ENCODE results near the gene CD69. TPM values are rescaled to one million over a fixed set of nuclear protein-coding genes. Genes with fewer than 3 reads are reported as not detected.

Gene CD69
- total and polyA plus RNA-seq, 2 donors (not counting 1 experiment from before 2014, with no cell fraction given) = 45.1 to 997 TPM

DNA sequence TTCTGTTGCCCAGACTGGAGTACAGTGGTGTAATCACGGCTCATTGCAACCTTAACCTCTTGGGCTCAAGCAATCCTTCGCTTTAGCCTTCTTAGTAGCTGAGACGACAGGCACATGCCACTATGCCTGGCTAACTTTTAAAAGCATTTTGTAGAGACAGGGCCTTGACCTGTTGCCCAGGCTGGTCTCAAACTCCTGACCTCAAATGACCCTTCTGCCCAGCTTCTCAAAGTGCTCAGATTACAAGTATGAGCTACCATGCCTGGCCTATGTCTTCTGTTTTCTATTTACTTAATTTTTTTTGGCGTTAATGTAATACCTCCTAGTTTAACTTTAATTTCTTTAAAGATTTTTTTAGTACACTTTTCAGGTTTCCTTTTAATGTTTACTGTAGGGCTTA, 46.0 kb upstream of the CD69 start:
- no peak for DNase-seq
- no peaks in the 10 kb centered on the region for H3K9me3 Mint-ChIP-seq (ENCODE audit: insufficient read depth)
- H3K4me3 Mint-ChIP-seq = no peak overlapping the region
- no peaks in the 10 kb centered on the region for H3K36me3 ChIP-seq (replicated peaks in 1 of 2; ENCODE audit: control extremely low read depth in 1 of 2, control insufficient read depth in 1 of 2, extremely low read depth in 1 of 2, insufficient read depth in 2 of 2, low read length in 1 of 2)
- peaks cover 8 to 13% of the 10 kb centered on the region in 2 donors for H3K4me1 ChIP-seq (ENCODE audit: control insufficient read depth in 2 of 2, insufficient read depth in 2 of 2, low read length in 2 of 2)
- H3K9ac ChIP-seq (ENCODE audit: low read length) = no peak overlapping the region
- no peak for TF ChIP-seq EZH2 (IDR thresholded peaks at IDR 0.05; ENCODE audit: borderline replicate concordance, insufficient read depth, low read depth, low read length, poor library complexity, severe bottlenecking)
- TF ChIP-seq, protein P1, sequence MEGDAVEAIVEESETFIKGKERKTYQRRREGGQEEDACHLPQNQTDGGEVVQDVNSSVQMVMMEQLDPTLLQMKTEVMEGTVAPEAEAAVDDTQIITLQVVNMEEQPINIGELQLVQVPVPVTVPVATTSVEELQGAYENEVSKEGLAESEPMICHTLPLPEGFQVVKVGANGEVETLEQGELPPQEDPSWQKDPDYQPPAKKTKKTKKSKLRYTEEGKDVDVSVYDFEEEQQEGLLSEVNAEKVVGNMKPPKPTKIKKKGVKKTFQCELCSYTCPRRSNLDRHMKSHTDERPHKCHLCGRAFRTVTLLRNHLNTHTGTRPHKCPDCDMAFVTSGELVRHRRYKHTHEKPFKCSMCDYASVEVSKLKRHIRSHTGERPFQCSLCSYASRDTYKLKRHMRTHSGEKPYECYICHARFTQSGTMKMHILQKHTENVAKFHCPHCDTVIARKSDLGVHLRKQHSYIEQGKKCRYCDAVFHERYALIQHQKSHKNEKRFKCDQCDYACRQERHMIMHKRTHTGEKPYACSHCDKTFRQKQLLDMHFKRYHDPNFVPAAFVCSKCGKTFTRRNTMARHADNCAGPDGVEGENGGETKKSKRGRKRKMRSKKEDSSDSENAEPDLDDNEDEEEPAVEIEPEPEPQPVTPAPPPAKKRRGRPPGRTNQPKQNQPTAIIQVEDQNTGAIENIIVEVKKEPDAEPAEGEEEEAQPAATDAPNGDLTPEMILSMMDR (IDR thresholded peaks at IDR 0.05) = no peak
- H3K27me3 ChIP-seq (replicated peaks in 1 of 4; ENCODE audit: control extremely low read depth in 1 of 4, control insufficient read depth in 3 of 4, insufficient read depth in 4 of 4, low read length in 3 of 4) = peaks cover 0 to 6% (median 0%) of the 10 kb centered on the region in 4 experiments
- H3K27me3 Mint-ChIP-seq = peaks cover 13% of the 10 kb centered on the region
- no peak overlapping the region for H3K4me2 ChIP-seq (replicated peaks; ENCODE audit: low read depth, low read length, poor library complexity, severe bottlenecking)
- intact Hi-C loops (cut with micrococcal nuclease) = no loop called here
- H2AFZ ChIP-seq (ENCODE audit: insufficient read depth, low read depth, low read length, poor library complexity, severe bottlenecking) = no peak overlapping the region
- H3K27ac ChIP-seq (ENCODE audit: low read length in 2 of 2) = no peak overlapping the region
- ATAC-seq (ENCODE audit: low read depth) = no peak
- 97% methylated on average over 3 of the region's 4 CpGs for WGBS (ENCODE audit: insufficient coverage)
- H3K79me2 ChIP-seq (ENCODE audit: control insufficient read depth, insufficient read depth, low read length) = no peaks in the 10 kb centered on the region
- H3K9me3 ChIP-seq (ENCODE audit: control extremely low read depth in 1 of 3, control insufficient read depth in 2 of 3, insufficient read depth in 1 of 3, low read length in 2 of 3) = no peaks in the 10 kb centered on the region
- H4K20me1 ChIP-seq (ENCODE audit: control insufficient read depth, insufficient read depth, low read length, poor library complexity, severe bottlenecking) = no peaks in the 10 kb centered on the region
- no peak overlapping the region for H3K27ac Mint-ChIP-seq
- peaks cover 11% of the 10 kb centered on the region for H3K4me1 Mint-ChIP-seq
- POLR2A ChIA-PET = no interaction called here
- H3K4me3 ChIP-seq (ENCODE audit: control extremely low read depth in 1 of 5, extremely low read depth in 1 of 5, insufficient read depth in 1 of 5, low read depth in 2 of 5, low read length in 4 of 5) = no peak overlapping the region
- CTCF ChIA-PET = interaction anchor here (1.0 to 13.7 kb wide), 2 partner anchors 56 to 116 kb away, joined by 3 to 118 read pairs; no protein-coding TSS in a partner anchor

DNA sequence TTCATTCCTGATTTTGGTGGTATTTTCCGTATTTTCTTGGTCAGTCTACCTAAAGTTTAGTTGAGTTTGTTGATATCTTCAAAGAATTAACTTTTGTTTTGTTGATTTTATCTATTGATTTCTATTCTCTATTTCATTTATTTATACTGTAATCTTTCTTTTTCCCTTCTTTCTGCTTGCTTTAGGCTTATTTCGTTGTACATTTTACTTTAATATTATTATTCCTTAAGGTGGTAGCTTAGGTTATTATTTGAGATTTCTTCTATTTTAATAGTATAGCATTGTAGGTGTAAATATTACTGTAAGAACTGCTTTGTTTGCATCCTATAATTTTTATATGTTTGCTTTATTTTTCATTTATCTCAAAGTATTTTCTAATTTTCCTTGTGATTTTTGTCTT, 45.2 kb upstream of the CD69 start:
- Histone ChIP-seq H4K20me1 (ENCODE audit: control insufficient read depth, insufficient read depth, low read length, poor library complexity, severe bottlenecking) (no peaks in the 10 kb centered on the region), H3K27ac (ENCODE audit: low read length in 2 of 2) (no peak overlapping the region), H3K9ac (ENCODE audit: low read length) (no peak overlapping the region), H3K4me1 (ENCODE audit: control insufficient read depth in 2 of 2, insufficient read depth in 2 of 2, low read length in 2 of 2) (peaks cover 5 to 6% of the 10 kb centered on the region in 2 donors), H2AFZ (ENCODE audit: insufficient read depth, low read depth, low read length, poor library complexity, severe bottlenecking) (no peak overlapping the region), H3K9me3 (ENCODE audit: control extremely low read depth in 1 of 3, control insufficient read depth in 2 of 3, insufficient read depth in 1 of 3, low read length in 2 of 3) (no peaks in the 10 kb centered on the region), H3K4me3 (ENCODE audit: control extremely low read depth in 1 of 5, extremely low read depth in 1 of 5, insufficient read depth in 1 of 5, low read depth in 2 of 5, low read length in 4 of 5) (no peak overlapping the region), H3K27me3 (replicated peaks in 1 of 4; ENCODE audit: control extremely low read depth in 1 of 4, control insufficient read depth in 3 of 4, insufficient read depth in 4 of 4, low read length in 3 of 4) (peaks cover 0 to 6% (median 0%) of the 10 kb centered on the region in 4 experiments), H3K79me2 (ENCODE audit: control insufficient read depth, insufficient read depth, low read length) (no peaks in the 10 kb centered on the region), H3K4me2 (replicated peaks; ENCODE audit: low read depth, low read length, poor library complexity, severe bottlenecking) (no peak overlapping the region), H3K36me3 (replicated peaks in 1 of 2; ENCODE audit: control extremely low read depth in 1 of 2, control insufficient read depth in 1 of 2, extremely low read depth in 1 of 2, insufficient read depth in 2 of 2, low read length in 1 of 2) (no peaks in the 10 kb centered on the region)
- Mint-ChIP-seq H3K9me3 (ENCODE audit: insufficient read depth) (no peaks in the 10 kb centered on the region), H3K27ac (no peak overlapping the region), H3K4me1 (peaks cover 7% of the 10 kb centered on the region), H3K27me3 (peaks cover 13% of the 10 kb centered on the region), H3K4me3 (no peak overlapping the region)
- POLR2A ChIA-PET = no interaction called here
- TF ChIP-seq, protein P1 (IDR thresholded peaks at IDR 0.05) = no peak
- no peak for TF ChIP-seq EZH2 (IDR thresholded peaks at IDR 0.05; ENCODE audit: borderline replicate concordance, insufficient read depth, low read depth, low read length, poor library complexity, severe bottlenecking)
- CTCF ChIA-PET = interaction anchor here (1.0 to 13.7 kb wide), 2 partner anchors 56 to 116 kb away, joined by 3 to 118 read pairs; no protein-coding TSS in a partner anchor
- no peak for ATAC-seq (ENCODE audit: low read depth)
- DNase-seq = no peak
- intact Hi-C loops (cut with micrococcal nuclease) = no loop called here
- WGBS (ENCODE audit: insufficient coverage) = no CpG with 5 or more reads among the region's 2 CpGs
